ENCODE data around the gene TSHZ2.
"Not testable (repeated sequence)": the region's sequence is repeated elsewhere in the genome, so short reads cannot be mapped to it uniquely, and the experiment has no call there.

Gene TSHZ2

DNA sequence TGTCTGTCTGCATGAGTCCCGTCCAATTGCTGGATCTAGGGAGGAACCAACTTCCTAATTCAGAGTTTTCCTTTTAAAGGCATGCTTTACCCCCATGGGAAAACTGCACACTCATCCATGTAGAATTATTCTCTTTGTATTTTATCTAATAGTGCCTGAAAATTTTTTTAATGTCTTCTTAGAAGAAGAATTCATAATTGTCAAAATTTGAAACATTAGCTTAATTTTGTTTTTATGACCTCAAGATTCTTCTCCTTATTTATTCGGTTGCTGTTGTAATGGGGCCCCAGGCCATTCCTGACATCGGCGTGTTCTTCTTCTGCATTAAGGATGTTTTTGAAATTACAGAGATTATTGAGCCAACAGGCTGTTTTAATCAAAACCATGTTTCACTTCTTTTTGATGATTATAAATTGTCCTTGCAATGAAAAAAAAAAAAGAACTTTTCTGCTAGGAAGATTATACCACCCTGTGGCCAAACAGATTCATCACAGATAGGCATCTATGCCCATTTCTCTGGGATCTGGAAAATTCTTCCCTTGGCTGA, 521.2 kb downstream of the TSHZ2 start:
- DNase-seq, result no peak

DNA sequence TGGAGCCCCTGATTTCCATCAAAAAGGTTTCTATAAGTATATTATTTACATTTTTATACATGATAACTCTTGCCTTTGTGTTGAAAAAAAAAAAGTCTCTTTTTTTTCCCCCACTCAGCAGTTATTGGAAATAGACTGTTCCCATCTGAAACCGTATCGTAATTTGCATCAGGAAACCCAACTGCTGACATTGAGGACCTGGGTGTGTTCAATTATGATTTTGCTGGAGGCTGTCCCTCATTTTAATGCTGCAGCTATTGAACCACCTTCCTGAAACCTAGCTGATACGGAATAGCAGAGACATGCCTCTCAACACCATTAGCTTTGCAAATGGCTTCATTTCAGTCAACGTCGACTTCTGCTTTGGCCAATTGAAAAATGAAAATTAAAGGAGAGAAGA, 522.6 kb downstream of the TSHZ2 start:
- no peak for DNase-seq

DNA sequence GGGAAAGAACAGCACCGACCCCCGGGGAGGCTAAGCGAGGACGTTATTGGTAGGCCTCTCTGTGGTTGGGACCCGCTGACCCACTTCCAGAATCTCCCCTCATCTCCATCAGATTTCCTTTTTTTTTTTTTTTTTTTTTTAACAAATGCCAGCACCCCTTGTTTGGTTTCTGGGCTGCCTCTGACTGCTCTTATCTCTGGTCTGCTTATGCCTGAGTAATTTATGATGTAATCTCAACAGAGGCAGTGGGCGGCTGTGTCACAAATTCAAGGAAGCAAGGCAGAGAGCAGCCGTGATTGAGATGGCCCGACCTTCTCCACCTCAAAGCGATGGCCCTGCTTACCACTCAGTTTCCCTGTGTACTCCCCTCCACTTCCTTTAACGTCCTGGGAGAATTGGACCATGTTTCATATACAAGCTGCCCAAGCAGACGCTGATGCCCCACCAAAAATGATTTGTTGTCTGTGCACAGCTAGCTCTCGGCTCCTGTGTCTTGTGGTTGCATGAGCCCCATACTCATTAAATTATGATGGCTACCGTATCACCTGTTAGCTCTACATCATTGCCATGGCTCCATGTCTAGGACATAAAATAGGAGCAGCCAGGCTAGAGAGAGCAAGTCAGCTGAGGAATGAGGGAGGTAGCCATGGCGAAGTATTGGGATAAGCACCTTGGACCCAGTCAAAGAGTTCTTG, 523.4 kb downstream of the TSHZ2 start:
- peak; percentile 39 to 60 (median 49) for DNase-seq

DNA sequence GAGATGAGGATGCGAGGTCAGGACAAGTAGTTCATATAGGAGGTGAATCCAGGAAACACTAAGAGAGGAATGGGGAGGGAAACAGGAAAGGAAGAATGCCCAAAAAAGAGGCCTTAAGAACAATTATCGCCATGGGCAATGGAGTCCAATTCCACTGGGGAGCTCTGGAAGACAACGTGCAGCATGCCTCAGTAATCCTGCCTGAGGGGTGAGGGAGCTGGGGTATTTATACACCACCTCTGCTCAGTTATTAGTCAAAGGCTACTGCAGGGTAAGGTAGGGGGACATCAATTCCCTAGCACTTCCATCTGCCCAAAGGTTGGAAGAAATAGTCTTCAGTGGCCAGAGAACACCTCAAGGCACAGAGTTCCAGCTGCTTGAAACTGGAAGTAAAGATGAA, 525.1 kb downstream of the TSHZ2 start:
- DNase-seq, result no peak

DNA sequence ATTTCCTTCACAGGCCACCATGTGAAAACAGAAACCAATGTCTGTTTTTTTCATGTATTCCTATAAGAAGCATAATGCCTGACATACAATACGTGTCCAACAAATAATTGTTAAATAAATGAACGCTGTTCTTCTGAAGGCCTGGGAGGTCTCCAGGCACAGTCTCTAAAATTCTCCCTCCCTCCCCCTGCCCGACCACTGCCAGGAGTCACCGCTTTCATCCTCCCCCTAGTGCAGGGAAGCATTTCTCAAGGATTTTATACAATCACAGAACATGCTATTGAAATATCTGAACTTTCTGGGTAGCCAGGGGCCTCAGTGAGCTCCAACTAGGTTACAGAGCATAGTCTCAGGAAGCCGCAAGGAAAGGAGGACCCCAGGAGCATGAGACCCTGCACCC, 526.2 kb downstream of the TSHZ2 start:
- DNase-seq, result no peak

DNA sequence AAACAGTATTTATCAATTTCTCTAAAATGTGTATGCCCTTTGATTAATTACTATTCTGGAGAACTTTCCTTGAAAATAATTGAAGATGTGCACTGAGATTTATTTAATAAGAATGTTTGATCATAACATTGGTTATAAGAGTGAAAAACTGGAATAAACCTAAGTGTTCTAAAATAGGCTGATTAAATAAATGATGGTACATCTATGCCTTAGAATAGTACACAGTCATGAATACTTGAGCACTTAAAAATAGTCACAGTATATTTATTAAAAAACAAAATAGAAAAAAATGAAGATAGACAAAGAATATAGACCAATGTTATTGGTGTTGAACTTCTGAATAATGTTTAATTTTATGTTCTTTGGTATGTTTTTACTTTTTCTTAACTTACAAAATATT, 528.5 kb downstream of the TSHZ2 start:
- no peak for DNase-seq

DNA sequence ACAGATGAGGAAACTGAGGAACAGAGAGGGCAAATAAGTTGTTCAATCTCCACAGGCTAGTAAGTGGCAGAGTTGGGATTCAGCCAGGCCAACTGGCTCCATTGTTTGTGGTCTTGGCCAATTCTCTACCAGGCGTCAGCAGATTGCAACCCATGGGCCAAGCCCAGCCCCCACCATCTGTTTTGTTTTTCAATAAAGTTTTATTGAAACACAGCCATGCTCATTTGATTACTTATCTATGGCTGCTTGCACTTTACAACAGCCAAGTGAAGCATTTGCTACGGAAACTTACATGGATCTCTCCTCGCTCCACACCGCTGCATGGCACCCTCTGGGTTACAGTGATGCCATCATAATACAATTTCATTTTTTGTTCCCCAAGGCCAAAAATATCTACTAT, 530.7 kb downstream of the TSHZ2 start:
- no peak for DNase-seq

DNA sequence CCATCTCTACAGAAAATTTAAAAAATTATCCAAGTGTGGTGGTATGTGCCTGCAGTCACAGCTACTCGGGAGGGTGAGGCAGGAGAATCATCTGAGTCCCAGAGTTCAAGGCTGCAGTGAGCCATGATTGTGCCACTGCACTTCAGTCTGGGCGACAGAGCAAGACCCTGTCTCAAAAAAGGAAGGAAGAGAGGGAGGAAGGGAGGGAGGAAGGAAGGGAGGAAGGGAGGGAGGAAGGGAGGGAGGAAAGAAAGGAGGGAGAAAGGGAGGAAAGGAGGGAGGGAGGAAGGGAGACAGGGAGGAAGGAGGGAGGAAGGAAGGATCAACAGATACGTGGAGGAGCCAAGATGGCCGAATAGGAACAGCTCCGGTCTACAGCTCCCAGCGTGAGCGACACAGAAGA, 531.4 kb downstream of the TSHZ2 start:
- no peak for DNase-seq

DNA sequence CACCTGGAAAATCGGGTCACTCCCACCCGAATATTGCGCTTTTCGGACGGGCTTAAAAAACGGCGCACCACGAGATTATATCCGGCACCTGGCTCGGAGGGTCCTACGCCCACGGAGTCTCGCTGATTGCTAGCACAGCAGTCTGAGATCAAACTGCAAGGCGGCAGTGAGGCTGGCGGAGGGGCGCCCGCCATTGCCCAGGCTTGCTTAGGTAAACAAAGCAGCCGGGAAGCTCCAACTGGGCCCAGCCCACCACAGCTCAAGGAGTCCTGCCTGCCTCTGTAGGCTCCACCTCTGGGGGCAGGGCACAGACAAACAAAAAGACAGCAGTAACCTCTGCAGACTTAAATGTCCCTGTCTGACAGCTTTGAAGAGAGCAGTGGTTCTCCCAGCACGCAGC, 531.9 kb downstream of the TSHZ2 start:
- not testable (repeated sequence) for DNase-seq

DNA sequence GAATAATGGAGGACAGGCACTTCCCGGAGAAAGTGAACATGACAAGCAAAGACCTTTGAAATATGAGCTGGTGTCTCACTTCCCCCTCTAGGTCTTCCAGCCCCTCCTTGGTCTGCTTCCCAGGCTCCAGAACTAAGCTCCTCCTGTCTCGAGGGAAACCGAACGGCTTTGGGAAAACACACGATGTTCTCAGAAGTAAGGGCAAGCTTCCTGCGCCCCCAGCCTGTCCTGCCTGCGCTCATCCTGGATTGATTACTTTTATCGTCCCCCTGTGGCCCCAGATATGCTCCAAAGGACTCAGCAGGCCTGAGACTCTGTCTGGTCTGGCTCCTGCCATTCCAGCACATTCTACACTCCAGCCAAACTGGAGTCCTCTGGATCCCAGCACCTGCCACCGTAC, 538.1 kb downstream of the TSHZ2 start:
- DNase-seq, result no peak

DNA sequence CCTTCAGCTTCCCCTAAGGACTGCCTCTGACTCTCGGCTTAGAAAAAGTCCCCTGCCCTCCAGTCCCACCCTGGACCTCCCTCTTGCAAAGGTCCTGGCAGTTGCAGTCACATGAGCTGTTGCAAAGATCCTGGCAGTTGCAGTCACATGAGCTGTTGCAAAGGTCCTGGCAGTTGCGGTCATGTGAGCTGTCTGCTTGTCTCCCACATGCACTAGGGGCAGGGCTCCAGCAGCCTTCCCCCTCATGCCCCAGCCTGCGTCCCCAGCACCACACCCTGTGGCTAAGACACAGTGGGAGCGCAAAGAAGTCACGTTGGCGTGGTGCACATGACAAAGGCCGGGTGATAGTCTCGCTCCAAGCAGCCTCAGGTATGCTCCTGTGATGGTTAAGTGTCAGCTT, 538.5 kb downstream of the TSHZ2 start:
- no peak for DNase-seq

DNA sequence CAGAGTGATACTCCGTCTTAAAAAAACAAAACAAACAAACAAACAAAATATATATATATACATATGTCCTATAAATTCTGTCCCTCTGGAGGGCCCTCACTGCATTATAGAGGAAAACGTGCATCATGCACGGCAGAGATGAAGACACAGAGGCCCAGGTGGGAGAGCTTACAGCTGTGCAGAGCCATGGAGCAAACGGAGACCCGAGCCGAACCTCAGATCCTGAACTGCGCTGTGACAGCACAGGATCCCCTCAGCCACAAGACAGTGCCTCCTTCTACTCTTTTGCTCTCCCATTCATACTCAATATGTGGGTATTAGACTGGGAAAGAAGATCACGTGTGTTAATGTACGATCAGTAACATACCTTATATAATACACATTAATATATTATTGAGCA, 539.9 kb downstream of the TSHZ2 start:
- DNase-seq, result no peak

DNA sequence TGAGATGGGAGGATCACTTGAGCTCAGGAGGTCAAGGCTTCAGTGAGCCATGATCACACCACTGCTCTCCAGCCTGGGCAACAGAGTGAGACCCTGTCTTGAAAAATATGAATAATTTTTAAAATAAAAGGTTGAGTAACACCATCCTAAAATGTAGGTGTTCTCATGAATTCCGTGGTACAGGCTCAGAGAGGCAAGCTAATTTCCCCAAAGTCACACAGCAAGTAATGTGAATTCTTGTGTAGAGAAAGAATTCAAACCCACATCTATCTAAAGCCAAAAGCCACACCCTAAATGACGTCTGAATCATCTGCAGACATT, 541.0 kb downstream of the TSHZ2 start:
- no peak for DNase-seq

DNA sequence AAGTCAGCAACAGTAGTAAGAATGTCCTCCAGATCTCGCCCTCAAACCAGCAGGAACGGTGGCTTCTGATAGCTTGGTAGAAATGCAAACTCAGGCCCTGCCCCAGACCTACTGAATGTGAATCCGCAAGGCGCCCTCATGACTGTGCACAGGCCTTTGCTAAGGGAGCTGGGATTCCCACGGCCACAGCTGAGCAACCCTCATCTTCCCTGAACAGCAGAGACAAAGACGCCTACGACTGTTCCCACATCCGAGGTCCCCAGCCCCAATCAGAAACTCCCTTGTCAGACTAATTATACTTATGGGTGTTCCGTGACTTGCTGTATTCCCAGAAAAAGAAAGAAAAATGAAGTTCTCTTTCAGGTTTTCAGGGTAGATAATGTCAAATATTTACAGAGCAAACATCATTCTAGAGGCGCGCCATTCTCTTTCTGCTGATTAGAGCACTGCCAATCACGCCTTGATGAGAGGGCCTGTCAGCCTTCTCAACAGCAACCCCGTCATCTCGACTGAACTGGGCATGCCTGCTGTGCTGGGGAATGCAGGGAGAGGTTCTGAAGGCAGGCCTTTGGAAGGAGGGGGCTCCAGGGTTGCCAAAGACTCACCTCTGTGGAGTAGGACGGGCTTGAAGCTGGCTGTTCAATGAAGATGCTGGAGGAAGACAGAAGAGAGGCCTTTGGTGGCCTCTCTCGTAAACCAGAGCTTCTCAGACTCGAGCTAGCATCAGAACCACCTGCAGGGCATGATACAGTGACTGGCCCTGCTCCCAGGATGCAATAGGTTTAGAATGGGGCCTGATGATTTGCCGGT, 541.5 kb downstream of the TSHZ2 start:
- no peak for DNase-seq

DNA sequence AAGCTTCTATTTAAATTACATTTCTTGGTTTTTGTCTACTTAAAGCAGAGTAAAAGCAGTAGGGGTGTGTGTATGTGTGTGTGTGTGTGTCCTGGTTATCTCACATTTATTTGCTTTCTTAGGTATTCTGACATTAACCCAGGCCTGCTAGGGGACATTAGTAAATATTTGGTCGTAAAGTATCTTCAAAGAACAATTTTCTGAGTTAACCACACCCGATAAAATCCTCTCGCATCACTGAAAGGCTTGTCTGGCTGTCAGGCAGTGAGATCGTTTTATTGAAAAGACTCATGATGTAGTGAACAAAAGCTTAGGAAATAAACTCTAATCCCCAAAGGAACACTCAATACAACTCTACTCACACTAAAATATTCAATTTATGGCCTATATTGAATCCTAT, 543.6 kb downstream of the TSHZ2 start:
- no peak for DNase-seq

DNA sequence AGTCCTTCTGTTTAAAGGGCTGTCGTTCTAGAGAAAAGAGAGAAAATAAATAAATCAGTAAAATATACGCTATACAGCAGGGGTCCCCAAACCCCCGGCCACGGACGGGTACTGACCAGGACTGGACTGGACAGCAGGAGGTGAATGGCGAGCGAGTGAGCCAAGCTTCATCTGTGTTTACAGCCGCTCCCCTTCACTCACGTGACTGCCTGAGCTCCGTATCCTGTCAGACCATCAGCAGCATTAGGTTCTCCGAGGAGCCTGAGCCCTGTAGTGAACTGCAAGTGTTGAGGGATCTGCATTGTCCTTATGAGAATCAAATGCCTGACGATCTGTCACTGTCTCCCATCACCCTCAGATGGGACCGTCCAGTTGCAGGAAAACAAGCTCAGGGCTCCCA, 545.0 kb downstream of the TSHZ2 start:
- DNase-seq, result no peak

DNA sequence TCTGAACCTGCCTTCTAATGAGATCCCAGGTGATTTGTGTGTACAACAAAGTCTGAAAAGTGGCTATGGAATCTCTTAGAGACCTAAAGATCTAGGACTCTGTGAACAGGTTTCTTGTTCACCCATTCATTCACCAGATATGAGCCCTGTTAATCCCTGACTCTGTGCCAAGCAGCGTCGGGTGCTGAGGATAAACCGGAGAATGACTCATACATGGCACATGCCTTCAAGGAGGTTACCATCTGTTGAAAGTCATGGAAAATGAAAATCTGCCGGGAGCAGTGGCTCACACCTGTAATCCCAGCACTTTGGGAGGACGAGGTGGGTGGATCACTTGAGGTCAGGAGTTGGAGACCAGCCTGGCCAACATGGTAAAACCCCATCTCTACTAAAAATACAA, 549.3 kb downstream of the TSHZ2 start:
- DNase-seq, result not testable (repeated sequence)

DNA sequence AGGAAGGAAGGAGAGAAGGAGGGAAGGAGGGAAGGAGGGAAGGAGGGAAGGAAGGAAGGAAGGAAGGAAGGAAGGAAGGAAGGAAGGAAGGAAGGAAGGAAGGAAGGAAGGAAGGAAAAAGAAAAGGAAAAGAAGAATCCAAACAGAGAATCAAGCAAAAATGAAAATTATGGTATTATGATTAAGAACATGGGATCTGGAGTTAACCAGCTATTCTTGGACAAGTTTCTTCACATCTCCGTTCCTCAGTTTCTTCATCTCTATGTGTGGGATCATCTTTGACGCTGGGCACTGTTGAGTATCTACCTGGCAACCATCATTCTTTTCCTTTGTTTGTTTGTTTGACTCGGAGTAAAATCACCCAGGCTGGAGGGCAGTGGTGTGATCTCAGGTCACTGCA, 549.9 kb downstream of the TSHZ2 start:
- DNase-seq, result no peak

DNA sequence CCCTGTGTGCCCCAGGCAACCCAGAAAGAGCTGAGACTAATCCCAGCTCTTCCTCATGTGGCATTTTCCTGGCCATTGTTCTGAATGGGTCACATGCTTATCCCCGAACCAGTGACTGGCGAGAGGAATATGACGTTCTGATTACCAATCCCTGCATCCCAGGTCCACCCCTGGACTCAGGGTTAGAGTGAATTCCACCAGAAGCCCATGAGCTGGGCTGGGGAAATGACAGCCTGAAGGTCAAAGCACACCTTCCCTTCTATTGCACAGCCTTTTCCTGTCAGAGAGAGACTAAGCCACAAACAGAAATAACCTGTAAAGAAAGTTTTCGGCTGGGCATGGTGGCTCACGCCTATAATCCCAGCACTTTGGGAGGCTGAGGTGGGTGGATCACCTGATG, 550.5 kb downstream of the TSHZ2 start:
- no peak for DNase-seq

DNA sequence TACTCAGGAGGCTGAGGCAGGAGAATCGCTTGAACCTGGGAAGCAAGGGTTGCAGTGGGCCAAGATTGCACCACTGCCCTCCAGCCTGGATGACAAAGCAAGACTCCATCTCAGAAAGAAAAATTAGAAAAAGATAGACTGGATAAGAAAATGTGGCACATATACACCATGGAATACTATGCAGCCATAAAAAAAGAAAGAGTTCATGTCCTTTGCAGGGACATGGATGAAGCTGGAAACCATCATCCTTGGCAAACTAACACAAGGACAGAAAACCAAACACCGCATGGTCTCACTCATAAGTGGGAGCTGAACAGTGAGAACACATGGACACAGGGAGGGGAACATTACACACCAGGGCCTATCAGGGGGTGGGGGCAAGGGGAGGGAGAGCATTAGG, 551.5 kb downstream of the TSHZ2 start:
- DNase-seq, result not testable (repeated sequence)

DNA sequence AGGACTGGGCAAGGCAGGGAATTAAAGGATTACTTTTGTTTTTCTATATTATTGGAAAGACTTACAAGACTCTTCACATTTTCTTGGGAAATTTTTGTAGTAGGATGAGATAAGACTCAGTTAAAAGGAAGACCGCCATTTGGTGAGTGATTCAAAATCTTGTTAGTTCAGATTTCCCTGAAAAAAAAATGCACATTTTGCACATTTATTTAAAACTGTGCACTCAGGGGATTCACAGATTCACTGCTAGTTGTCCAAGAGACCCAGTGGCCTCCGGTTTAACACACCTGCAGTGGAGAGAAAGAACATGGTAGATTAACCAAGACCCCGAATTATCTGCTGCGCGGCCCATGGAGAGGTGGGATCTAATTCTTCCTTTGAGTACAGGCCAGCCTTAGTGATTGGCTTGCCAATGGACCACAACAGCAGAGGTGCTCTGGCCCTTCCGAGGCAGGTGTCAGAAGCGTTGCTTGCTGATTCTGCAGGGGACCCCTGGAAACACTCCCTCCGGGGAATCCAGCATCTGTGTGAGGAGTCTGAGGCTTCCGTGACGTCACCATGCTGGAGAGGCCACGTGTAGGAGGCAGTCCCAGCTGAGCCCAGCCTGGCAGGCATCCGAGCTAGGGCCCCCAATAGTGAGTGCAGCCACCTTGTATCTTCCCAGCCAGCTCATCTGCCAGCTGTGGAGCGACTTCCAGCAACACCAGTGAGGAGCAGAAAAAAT, 552.6 kb downstream of the TSHZ2 start:
- no peak for DNase-seq

DNA sequence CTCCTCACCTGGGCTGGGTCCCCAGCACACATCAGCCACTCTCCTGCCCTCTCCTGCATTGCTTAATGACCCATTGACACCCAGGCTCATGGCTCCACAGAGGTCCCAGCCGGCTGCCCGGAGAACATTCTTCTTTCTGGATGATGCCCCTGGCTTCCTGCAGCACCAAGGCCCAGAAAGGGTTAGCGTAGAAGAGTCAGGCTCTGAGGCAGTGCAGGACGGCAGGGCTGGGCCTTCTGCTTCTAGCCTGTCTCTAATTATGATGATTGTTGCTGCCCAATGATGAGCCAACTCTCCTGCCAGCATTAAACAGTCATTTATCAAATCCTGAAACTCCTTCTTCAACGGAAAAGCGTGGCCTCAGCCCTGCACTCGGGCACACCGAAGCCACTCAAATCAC, 555.0 kb downstream of the TSHZ2 start:
- no peak for DNase-seq

DNA sequence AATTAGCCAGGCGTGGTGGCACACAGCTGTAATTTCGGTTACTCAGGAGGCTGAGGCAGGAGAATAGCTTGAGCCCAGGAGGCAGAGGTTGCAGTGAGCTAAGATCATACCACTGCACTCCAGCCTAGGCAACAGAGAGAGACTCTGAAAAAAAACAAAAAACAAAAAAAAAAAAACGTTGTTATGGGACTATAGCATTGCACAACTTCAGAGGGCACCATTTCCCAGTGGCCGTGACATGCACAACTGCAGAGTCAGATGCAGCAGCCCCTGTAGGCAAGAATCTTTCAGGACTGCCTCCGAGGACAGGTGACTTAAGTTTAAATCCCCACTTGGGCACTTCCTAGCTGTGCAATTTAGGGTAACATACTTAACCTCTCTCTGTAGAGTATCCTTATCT, 557.5 kb downstream of the TSHZ2 start:
- DNase-seq, result no peak

DNA sequence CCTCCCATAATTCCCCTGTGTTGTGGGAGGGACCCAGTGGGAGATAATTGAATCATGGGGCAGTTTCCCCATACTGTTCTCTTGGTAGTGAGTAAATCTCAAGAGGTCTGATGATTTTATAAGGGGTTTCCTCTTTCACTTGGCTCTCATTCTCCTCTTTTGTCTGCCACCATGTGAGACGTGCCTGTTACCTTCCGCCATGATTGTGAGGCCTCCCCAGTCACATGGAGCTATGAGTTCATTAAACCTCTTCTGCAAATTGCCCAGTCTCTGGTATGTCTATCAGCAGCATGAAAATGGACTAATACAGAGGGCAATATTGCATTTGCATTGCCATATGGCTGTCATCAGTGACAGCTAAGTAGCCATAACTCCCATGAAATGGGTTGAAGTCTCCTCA, 558.3 kb downstream of the TSHZ2 start:
- peak; percentile 5 to 38 (median 26) for DNase-seq
